GM12872 (cell line): ENCODE results near the gene ROR2.

Source experiments
- TF ChIP-seq, protein P1 (sequence below): IDR thresholded peaks from 3 replicates; pipeline ENCODE4 v1.5.1; 2011; ENCODE audit warnings: low read depth, mild to moderate bottlenecking, low read length, moderate library complexity; ENCODE audit not compliant: insufficient read depth

ROR2 gene

DNA sequence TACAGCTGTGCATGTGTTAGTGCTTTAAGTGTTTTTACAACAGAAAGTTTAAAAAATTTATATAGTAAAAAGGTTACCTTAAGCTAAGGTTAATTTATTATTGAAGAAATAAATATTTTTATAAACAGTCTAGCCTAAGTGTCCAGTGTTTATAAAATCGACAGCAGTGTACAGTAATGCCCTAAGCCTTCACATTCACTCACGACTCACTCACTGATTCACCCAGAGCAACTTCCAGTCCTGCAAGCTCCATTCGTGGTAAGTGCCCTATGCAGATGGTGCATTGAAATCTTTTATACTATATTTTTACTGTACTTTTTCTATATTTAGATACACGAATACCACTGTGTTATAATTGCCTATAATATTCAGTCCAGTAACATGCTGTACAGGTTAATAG, 159.1 kb downstream of the ROR2 start:
- TF ChIP-seq, protein P1, sequence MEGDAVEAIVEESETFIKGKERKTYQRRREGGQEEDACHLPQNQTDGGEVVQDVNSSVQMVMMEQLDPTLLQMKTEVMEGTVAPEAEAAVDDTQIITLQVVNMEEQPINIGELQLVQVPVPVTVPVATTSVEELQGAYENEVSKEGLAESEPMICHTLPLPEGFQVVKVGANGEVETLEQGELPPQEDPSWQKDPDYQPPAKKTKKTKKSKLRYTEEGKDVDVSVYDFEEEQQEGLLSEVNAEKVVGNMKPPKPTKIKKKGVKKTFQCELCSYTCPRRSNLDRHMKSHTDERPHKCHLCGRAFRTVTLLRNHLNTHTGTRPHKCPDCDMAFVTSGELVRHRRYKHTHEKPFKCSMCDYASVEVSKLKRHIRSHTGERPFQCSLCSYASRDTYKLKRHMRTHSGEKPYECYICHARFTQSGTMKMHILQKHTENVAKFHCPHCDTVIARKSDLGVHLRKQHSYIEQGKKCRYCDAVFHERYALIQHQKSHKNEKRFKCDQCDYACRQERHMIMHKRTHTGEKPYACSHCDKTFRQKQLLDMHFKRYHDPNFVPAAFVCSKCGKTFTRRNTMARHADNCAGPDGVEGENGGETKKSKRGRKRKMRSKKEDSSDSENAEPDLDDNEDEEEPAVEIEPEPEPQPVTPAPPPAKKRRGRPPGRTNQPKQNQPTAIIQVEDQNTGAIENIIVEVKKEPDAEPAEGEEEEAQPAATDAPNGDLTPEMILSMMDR, result no peak

DNA sequence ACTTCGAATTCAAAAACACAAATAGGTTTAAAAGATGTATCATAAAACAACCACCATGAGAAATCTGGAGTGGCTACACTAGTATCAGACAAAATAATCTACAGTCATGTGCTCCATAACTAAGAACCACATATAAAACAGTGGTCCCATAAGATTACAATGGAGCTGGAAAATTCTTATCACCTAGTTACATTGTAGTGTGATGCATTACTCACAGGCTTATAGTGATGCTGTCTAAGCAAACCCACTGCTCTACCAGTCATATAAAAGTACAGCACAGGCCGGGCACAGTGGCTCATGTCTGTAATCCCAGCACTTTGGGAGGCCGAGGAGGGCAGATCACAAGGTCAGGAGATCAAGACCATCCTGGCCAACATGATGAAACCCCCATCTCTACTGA, 160.1 kb downstream of the ROR2 start:
- TF ChIP-seq, protein P1, result no peak

DNA sequence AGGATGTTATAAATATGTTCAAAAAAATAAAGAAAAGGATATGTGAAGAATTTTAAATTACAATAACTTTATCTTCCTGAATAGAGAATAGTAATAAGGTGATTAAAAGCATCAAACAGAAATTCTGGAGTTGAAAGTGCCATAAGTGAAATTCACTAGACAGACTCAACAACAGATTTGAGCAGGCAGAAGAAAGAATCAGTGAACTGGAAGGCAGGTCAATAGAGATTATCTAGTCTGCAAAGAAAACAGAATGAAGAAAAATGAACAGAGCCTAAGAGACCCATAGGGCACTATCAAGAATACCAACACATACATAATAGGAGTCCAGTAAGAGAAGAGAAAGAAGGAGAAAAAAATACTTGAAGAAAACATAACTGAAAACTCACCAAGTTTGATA, 162.1 kb downstream of the ROR2 start:
- TF ChIP-seq, protein P1, result no peak

DNA sequence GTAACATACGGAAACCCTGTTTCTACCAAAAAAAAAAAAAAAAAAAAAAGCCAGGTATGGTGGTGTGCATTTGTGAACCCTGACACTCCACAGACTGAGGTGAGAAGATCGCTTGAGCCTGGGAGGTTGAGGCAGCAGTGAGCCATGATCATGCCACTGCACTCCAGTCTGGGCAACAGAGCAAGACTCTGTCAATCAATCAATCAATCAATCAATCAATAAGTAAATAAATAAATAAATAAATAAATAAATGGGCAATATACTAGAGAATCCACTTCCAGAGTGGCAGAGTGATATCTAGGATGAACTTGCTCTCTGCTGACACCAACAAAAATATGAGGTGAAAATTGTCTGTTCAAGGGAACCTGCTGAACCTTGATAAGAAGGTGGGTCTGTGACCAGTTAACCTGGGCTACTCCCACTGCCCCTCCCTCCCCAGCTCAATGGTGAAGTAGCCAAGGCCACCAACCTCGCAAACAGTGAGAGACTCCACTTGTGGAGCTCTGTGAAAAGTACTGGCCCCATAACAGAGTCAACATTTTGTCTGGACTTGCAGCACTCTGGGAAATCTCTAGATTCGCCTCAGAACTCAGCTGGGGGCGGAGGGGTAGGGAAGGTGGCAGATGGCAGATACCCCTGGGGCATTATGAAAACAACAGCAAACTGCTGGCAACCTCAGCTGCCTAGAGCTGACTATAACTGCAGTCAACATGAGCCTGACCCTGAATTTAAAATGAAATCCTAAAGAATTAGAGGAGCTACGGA, 163.7 kb downstream of the ROR2 start:
- TF ChIP-seq, protein P1, result no peak

DNA sequence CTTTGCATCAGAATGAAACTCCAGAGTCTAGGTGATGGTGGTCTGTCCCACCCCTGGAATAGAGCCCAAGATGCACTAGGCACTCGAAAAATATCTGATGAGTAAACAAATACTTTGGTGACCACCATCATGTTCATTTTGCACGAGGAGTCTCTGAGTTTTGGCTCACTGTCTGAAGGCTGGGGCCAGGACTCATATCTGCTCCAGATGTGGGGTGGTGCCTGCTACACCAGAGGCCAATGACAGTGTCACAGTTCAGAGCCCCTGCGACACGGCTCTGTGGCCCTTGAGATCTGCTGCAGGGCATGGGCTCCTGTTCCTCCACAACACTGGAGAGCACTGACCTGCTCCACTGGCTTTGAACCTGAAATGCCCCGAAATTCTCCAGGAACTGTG, 164.6 kb downstream of the ROR2 start:
- TF ChIP-seq, protein P1, result no peak

DNA sequence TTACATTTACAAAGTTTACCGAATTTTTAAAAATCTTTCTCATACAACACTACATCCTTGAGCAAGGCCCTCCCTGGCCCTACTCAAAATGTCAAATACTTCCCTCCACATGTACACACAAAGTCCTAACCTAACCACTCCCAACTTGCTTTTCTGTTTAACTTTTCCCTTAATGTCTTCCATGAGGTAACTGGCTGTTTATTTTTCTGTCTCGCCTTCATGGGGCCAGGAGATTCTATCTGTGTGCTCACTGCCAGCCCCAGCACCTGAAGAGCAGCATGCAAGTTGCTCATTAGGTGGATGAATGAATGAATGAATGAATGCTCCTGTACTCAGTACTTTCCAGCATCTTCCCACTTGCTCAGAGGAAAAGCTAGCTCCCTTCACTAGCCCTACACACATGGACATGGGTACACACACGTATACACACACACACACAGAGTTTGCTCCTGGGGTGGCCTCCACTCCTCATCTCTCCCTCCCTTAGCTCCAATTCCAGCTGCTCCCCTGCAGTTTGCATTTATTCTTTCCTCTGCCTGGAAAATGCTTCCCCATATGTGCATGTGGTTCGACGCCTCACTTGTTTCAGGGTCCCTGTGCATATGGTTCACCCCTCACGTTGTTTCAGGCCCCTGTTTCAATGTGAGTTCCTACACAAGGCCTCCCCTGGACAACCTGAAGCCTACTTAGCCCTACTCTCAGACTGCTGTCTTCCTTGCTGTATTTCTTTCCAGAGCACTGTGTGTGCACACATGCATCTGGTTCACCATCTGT, 165.2 kb downstream of the ROR2 start:
- TF ChIP-seq, protein P1, result no peak

DNA sequence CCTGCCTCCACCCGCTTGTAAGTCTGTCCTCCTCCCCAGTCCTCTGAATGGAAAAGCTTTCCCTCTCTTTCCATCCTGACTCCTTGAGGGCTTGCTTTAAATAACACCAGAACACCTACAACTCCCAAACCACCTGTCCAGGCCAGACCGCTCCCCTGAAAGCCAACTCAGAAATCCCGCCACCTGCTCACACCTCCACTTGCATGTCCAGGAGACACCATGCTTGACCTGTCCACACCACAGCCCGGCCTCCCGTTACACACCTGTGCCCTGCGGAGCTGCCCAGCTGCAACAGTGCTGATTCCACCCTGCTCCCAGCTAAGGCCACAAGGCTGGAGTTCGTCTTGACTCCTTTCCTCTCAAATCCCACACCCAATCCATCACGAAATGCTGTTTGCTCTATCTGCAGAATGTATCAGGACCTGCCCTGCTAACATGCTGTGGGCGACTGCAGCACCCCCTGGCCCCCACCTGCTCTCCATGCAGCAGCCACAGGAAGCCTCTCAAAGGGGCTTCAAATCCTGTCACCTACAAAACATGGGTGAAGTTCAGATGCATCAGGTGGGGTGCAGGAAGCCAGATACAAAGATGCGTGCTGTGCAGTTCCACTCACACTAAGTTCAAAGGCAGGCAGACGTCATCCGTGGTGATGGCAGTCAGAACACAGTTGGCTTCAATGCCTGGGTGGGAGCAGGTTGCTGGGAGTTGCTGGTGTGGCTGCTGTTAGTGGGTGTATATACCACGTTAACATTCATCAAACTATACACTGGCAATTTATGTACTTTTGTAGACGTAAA, 166.0 kb downstream of the ROR2 start:
- TF ChIP-seq, protein P1, result no peak
